Measurements from ENCODE around the gene SMPX.

Gene SMPX

GRCh38 chrX:21662761-21663160 is 95.2 kb downstream of the SMPX start:
- no peak for DNase-seq (ENCODE audit: low read depth)

GRCh38 chrX:21661316-21661715 is 96.6 kb downstream of the SMPX start:
- no peak for DNase-seq (ENCODE audit: low read depth)
- no peak overlapping the region for H3K4me3 ChIP-seq (ENCODE audit: low read depth, low read length)

More at GRCh38 chrX:21662761-21663160, 95.2 kb downstream of the SMPX start:
- H3K4me3 ChIP-seq (ENCODE audit: low read depth, low read length): no peak overlapping the region

- no peak for DNase-seq (ENCODE audit: low read depth)
- no peak overlapping the region for H3K4me3 ChIP-seq (ENCODE audit: low read depth, low read length)
Observed at GRCh38 chrX:21660156-21660555, 97.8 kb downstream of the SMPX start.

GRCh38 chrX:21659320-21659719 is 98.6 kb downstream of the SMPX start:
- DNase-seq (ENCODE audit: low read depth): no peak
- H3K4me3 ChIP-seq (ENCODE audit: low read depth, low read length): no peak overlapping the region

- peak overlapping the region; percentile 18 for H3K4me3 ChIP-seq (ENCODE audit: low read depth, low read length)
- DNase-seq (ENCODE audit: low read depth): no peak
Observed at GRCh38 chrX:21658746-21659145, 99.2 kb downstream of the SMPX start.

GRCh38 chrX:21658152-21658737 is 99.7 kb downstream of the SMPX start, which contains the start of gene KLHL34:
Gene KLHL34, minus strand, starts transcription at chrX:21658330. Its CDS starts 542 bp downstream, at chrX:21657788.
- DNase-seq (ENCODE audit: low read depth): no peak
- peak within 1 kb of the TSS; percentile 18 for H3K4me3 ChIP-seq (ENCODE audit: low read depth, low read length)

GRCh38 chrX:21657318-21658151 is 100.4 kb downstream of the SMPX start:
- no peak overlapping the region for H3K4me3 ChIP-seq (ENCODE audit: low read depth, low read length)
- DNase-seq (ENCODE audit: low read depth): no peak

- no peak overlapping the region for H3K4me3 ChIP-seq (ENCODE audit: low read depth, low read length)
- DNase-seq (ENCODE audit: low read depth): no peak
Observed at GRCh38 chrX:21656587-21657317, 101.2 kb downstream of the SMPX start.
